CD14-positive monocyte (primary cell): ENCODE data around the gene ALKBH3. TPM values are rescaled to one million over a fixed set of nuclear protein-coding genes. Genes with fewer than 3 reads are reported as not detected.

Experiments
- DNase-seq, 3 donors: peaks; one replicate each; pipeline ENCODE4 v3.0.0-alpha.2; 2011 to 2022
- H2AFZ ChIP-seq: 2 replicates; pipeline ENCODE4 v1.6.0; 2012; ENCODE audit warnings: mild to moderate bottlenecking, low read depth, low read length, inconsistent platforms; ENCODE audit not compliant: insufficient read depth, poor library complexity, severe bottlenecking
- H3K27ac ChIP-seq, 2 donors: 1 replicate in 1 of 2; 2 replicates in 1 of 2; pipeline ENCODE4 v1.5.1; 2012 to 2013; ENCODE audit warnings: low read length in 2 of 2, control low read depth in 1 of 2, inconsistent platforms in 1 of 2, low read depth in 1 of 2, mild to moderate bottlenecking in 1 of 2
- H3K27me3 ChIP-seq, 2 donors: one replicate each; pipeline versions ENCODE4 v1.6.0 to v1.6.1; 2011 to 2013; ENCODE audit warnings: low read length in 2 of 2; ENCODE audit not compliant: control insufficient read depth in 2 of 2, insufficient read depth in 2 of 2
- H3K36me3 ChIP-seq, 2 donors: replicated peaks in 1 of 2; 1 replicate in 1 of 2; 2 replicates in 1 of 2; pipeline versions ENCODE4 v1.5.1 to v1.6.1; 2012 to 2013; ENCODE audit warnings: low read length in 2 of 2, control low read depth in 1 of 2, inconsistent platforms in 1 of 2, mild to moderate bottlenecking in 1 of 2; ENCODE audit not compliant: insufficient read depth in 2 of 2, control insufficient read depth in 1 of 2
- H3K4me1 ChIP-seq, 2 donors: 1 replicate in 1 of 2; 2 replicates in 1 of 2; pipeline versions ENCODE4 v1.5.1 to v1.6.1; 2012 to 2013; ENCODE audit warnings: low read length in 2 of 2, control low read depth in 1 of 2, inconsistent platforms in 1 of 2, mild to moderate bottlenecking in 1 of 2, moderate library complexity in 1 of 2; ENCODE audit not compliant: insufficient read depth in 2 of 2, control insufficient read depth in 1 of 2
- H3K4me2 ChIP-seq: replicated peaks from 2 replicates; pipeline ENCODE3; 2012; ENCODE audit warnings: low read length, moderate library complexity, mild to moderate bottlenecking; ENCODE audit not compliant: poor library complexity, severe bottlenecking; ENCODE audit errors: extremely low read depth
- H3K4me3 ChIP-seq, 3 experiments: fragments of 200-600 bp in 1 of 3; sonication (generic) in 1 of 3; replicated peaks in 1 of 3; 1 replicate in 2 of 3; 2 replicates in 1 of 3; pipeline ENCODE4 v1.5.1; 2011 to 2013; ENCODE audit warnings: low read length in 3 of 3, mild to moderate bottlenecking in 3 of 3, control low read depth in 2 of 3, low read depth in 2 of 3, inconsistent platforms in 1 of 3, moderate library complexity in 1 of 3
- H3K79me2 ChIP-seq: 2 replicates; pipeline ENCODE4 v1.6.0; 2012; ENCODE audit warnings: mild to moderate bottlenecking, control low read depth, inconsistent platforms, low read length, moderate library complexity; ENCODE audit not compliant: insufficient read depth
- H3K9ac ChIP-seq: 2 replicates; pipeline ENCODE4 v1.6.0; 2017; ENCODE audit warnings: low read length, mild to moderate bottlenecking; ENCODE audit not compliant: insufficient read depth, poor library complexity, severe bottlenecking
- H3K9me3 ChIP-seq, 2 donors: replicated peaks in 1 of 2; 1 replicate in 1 of 2; 2 replicates in 1 of 2; pipeline versions ENCODE4 v1.5.1 to v1.6.1; 2012 to 2013; ENCODE audit warnings: low read length in 2 of 2, control low read depth in 1 of 2; ENCODE audit not compliant: control insufficient read depth in 1 of 2, insufficient read depth in 1 of 2
- H4K20me1 ChIP-seq: 2 replicates; pipeline ENCODE4 v1.6.0; 2012; ENCODE audit warnings: mild to moderate bottlenecking, low read length, control low read depth, moderate library complexity; ENCODE audit not compliant: insufficient read depth
- H3K27ac Mint-ChIP-seq, 7 donors: one replicate each; pipeline ENCODE4 v1.8.0; 2020; ENCODE audit warnings: mild to moderate bottlenecking in 7 of 7, mixed read lengths in 7 of 7, moderate library complexity in 6 of 7, inconsistent platforms in 2 of 7
- H3K27me3 Mint-ChIP-seq, 3 donors: one replicate each; pipeline ENCODE4 v1.8.0; 2021 to 2022; ENCODE audit warnings: low read depth in 3 of 3, mild to moderate bottlenecking in 3 of 3, mixed read lengths in 3 of 3, moderate library complexity in 3 of 3, inconsistent platforms in 1 of 3
- H3K36me3 Mint-ChIP-seq, 2 donors: one replicate each; pipeline ENCODE4 v1.8.0; 2020; ENCODE audit warnings: mixed read lengths in 2 of 2, inconsistent platforms in 1 of 2, mild to moderate bottlenecking in 1 of 2
- H3K4me1 Mint-ChIP-seq: one replicate; pipeline ENCODE4 v1.8.0; 2020; ENCODE audit warnings: mild to moderate bottlenecking, mixed read lengths
- H3K4me3 Mint-ChIP-seq, 2 donors: one replicate each; pipeline ENCODE4 v1.8.0; 2020; ENCODE audit warnings: mild to moderate bottlenecking in 2 of 2, mixed read lengths in 2 of 2, moderate library complexity in 1 of 2
- H3K9me3 Mint-ChIP-seq, 7 donors: one replicate each; pipeline ENCODE4 v1.8.0; 2020 to 2022; ENCODE audit warnings: mixed read lengths in 7 of 7, mild to moderate bottlenecking in 6 of 7, moderate library complexity in 6 of 7, inconsistent platforms in 2 of 7
- CTCF ChIP-seq: fragments of 200-600 bp; IDR thresholded peaks from one replicate; pipeline ENCODE4 v1.8.0; 2022; ENCODE audit warnings: antibody characterized with exemption, mild to moderate bottlenecking
- WGBS: methylation state at CpG from one replicate; pipeline ENCODE4 v1.1.5; 2013; ENCODE audit warnings: missing lambda C conversion rate; ENCODE audit not compliant: insufficient coverage; 5-methylcytosine and 5-hydroxymethylcytosine counted together
- intact Hi-C, 2 donors: fragments of 100-400 bp; cut with micrococcal nuclease; formaldehyde crosslinking; loops; one replicate each; pipeline versions ENCODE4 v1.15.0 to v1.15.1; 2023
- polyA plus RNA-seq, 3 donors: library from polyadenylated mRNA; depleted of rRNA in 1 of 3; unstranded in 2 of 3; stranded (reverse) in 1 of 3; fragments of 300-500 nt in 2 of 3; fragments of >200 nt in 1 of 3; fragmentation: Illumina TruSeq in 2 of 3; gene quantifications; 1 replicate in 2 of 3; 2 replicates in 1 of 3; pipeline ENCODE4 v1.2.3, GENCODE V29; 2012 to 2021

Gene ALKBH3
- polyA plus RNA-seq, 3 donors, result 22.1 to 25.8 (median 22.7) TPM

DNA sequence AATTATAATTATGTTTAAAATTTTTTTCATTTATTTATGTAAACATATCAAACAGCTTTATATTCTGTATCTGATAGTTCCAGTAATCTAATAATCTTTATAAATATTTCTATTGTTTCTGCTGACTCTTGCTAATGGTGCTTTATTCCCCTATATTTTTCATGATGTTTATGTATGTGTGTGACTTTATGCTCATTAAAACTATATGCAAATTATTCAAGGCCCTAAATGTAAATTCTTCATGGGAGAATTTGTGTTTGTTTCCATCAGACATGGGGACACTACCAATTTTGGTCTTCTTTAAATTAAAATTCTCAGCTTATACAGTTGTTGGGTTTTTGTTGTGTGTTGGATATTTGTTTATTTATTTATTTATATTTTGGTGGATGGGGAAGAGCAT lies 13.7 kb upstream of the ALKBH3 start:
- Mint-ChIP-seq H3K27ac (no peak overlapping the region), H3K36me3 (peaks cover 0 to 2% of the 10 kb centered on the region in 2 donors), H3K27me3 (peaks cover 3 to 18% (median 10%) of the 10 kb centered on the region in 3 donors), H3K9me3 (peaks cover 0 to 10% (median 0%) of the 10 kb centered on the region in 7 donors), H3K4me1 (peaks cover 20% of the 10 kb centered on the region), H3K4me3 (no peak overlapping the region)
- H3K9me3 ChIP-seq, result no peaks in the 10 kb centered on the region
- no peak overlapping the region for H3K4me2 ChIP-seq
- H3K4me3 ChIP-seq, result no peak overlapping the region
- no peak overlapping the region for H3K9ac ChIP-seq
- no peak for DNase-seq
- H4K20me1 ChIP-seq, result no peaks in the 10 kb centered on the region
- TF ChIP-seq CTCF, result no peak
- peaks cover 2 to 6% of the 10 kb centered on the region in 2 donors for H3K27me3 ChIP-seq
- no peaks in the 10 kb centered on the region for H3K79me2 ChIP-seq
- peaks cover 20 to 22% of the 10 kb centered on the region in 2 donors for H3K4me1 ChIP-seq
- intact Hi-C loops, result loop anchor here in 1 of 2 donors (10.0 kb wide), 1 partner anchor 182 kb away; the partner anchor contains the start of gene HSD17B12
- H3K36me3 ChIP-seq, result no peaks in the 10 kb centered on the region
- H2AFZ ChIP-seq, result no peak overlapping the region
- no peak overlapping the region for H3K27ac ChIP-seq

DNA sequence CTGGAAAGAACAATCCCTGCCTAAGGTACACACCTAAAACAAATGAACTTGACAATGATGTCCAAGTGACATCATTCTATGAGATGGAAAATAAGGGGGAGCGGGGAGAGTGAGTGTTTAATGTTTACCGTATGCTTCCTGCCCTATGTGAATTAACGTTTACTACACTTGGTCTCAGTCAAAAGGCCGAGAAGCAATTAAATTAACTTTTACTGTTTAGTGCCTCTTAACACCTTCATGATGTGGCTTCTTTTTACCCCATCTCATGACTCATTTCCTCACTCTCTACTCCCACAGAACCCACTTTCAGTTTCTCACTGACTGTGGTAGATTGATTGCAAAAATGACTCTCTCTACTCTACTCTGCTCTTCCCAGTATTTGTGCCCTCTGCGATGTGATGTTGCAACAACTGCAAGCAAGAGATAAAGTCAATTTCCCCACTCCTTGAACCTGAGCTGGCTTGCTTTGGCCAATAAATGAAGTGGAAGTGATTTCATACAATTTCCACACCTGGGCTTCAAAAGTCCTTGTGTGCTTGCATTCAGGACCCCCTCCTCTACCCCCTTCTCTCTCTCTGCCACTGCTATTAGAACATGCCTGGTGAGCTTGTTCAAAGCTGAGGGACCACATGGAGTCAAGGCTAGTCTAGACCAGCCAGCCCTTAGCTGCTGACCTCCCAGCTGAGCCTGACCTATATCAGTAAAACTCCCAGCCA lies 11.6 kb upstream of the ALKBH3 start:
- H2AFZ ChIP-seq, result no peak overlapping the region
- H3K4me1 ChIP-seq, result peaks cover 20 to 22% of the 10 kb centered on the region in 2 donors
- peak overlapping the region in 1 of 3 experiments; percentile 27 for H3K4me3 ChIP-seq
- H3K36me3 ChIP-seq, result no peaks in the 10 kb centered on the region
- WGBS, result no CpG with 5 or more reads among the region's 5 CpGs
- peak overlapping the region; percentile 38 for H3K4me2 ChIP-seq
- H3K9ac ChIP-seq, result no peak overlapping the region
- Mint-ChIP-seq H3K27me3 (peaks cover 19 to 37% (median 21%) of the 10 kb centered on the region in 3 donors), H3K27ac (peak overlapping the region; percentile 74 to 96 (median 90)), H3K4me1 (peaks cover 20% of the 10 kb centered on the region), H3K9me3 (peaks cover 0 to 17% (median 4%) of the 10 kb centered on the region in 7 donors), H3K4me3 (peak overlapping the region in 1 of 2 donors; percentile 44), H3K36me3 (peaks cover 0 to 2% of the 10 kb centered on the region in 2 donors)
- no peaks in the 10 kb centered on the region for H3K79me2 ChIP-seq
- H4K20me1 ChIP-seq, result no peaks in the 10 kb centered on the region
- H3K9me3 ChIP-seq, result no peaks in the 10 kb centered on the region
- peak; percentile 80 to 87 (median 84) for DNase-seq
- peak overlapping the region; percentile 38 to 65 for H3K27ac ChIP-seq
- TF ChIP-seq CTCF, result no peak
- peaks cover 3 to 17% of the 10 kb centered on the region in 2 donors for H3K27me3 ChIP-seq
- intact Hi-C loops, result loop anchor here in 1 of 2 donors (10.0 kb wide), 1 partner anchor 184 kb away; the partner anchor contains the start of gene HSD17B12
